Measurements from ENCODE around the gene OR9Q1. TPM values are rescaled to one million over a fixed set of nuclear protein-coding genes. Genes with fewer than 3 reads are reported as not detected.
A peak's percentile ranks its signal among the peaks of the same experiment; 100 is the strongest.

OR9Q1 gene
- total and polyA plus RNA-seq, 2 of the 4 experiments (the other 2 are of a cell fraction) = not detected

DNA sequence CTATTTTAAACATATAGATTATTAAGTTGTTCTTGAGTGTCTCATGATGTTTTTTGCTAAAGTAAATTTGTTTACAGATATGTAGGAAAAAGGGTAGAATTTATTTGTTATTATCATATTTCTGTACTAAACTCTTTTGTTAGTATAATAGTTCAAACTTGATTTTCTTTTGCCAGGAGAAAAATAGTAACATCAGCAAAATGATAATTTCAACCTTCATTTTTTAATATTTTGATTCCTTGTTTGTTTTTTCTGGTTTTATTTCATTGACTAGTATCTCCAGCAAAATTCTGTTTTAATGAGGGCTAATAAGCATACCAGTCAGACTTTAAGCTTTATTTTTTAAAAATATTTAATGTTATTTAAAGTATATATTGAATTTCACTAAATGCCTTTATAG is 192.8 kb downstream of the OR9Q1 start:
- Histone ChIP-seq H2BK5ac (ENCODE audit: low read depth, low read length, poor library complexity, severe bottlenecking) (no peak overlapping the region), H3K27ac (ENCODE audit: insufficient read depth, low read length) (no peak overlapping the region), H3K18ac (ENCODE audit: low read depth, low read length) (no peak overlapping the region), H3K9me1 (ENCODE audit: insufficient read depth, low read length) (no peaks in the 10 kb centered on the region), H2AK5ac (ENCODE audit: low read depth, low read length) (no peak overlapping the region), H3K56ac (ENCODE audit: extremely low read depth, insufficient read depth, low read length) (no peak overlapping the region), H4K8ac (ENCODE audit: low read depth in 2 of 2, low read length in 2 of 2) (no peak overlapping the region), H2BK20ac (ENCODE audit: low read depth, low read length) (no peak overlapping the region), H3K14ac (replicated peaks; ENCODE audit: low read depth, low read length) (no peak overlapping the region), H4K91ac (ENCODE audit: insufficient read depth, low read depth, low read length) (no peak overlapping the region), H2BK120ac (ENCODE audit: low read depth, low read length) (no peak overlapping the region), H3K27me3 (ENCODE audit: control insufficient read depth, insufficient read depth, low read length) (no peaks in the 10 kb centered on the region), H2BK15ac (ENCODE audit: low read depth, low read length) (no peak overlapping the region), H3K4me2 (ENCODE audit: low read depth, low read length) (no peak overlapping the region), H3K36me3 (ENCODE audit: control insufficient read depth, insufficient read depth, low read length) (no peaks in the 10 kb centered on the region), H3K79me1 (ENCODE audit: low read depth in 1 of 2, low read length in 2 of 2) (no peaks in the 10 kb centered on the region), H4K5ac (ENCODE audit: low read depth, low read length) (no peak overlapping the region), H3K9ac (ENCODE audit: low read depth, low read length) (no peak overlapping the region), H2AK9ac (replicated peaks; ENCODE audit: low read depth, low read length, poor library complexity) (no peak overlapping the region), H3K9me3 (ENCODE audit: control insufficient read depth, insufficient read depth, low read length) (no peaks in the 10 kb centered on the region), H3K4me1 (ENCODE audit: control insufficient read depth, insufficient read depth, low read length) (no peaks in the 10 kb centered on the region), H2AFZ (replicated peaks; ENCODE audit: low read length, poor library complexity) (no peak overlapping the region), H4K20me1 (ENCODE audit: insufficient read depth, low read length) (no peaks in the 10 kb centered on the region), H3K4ac (ENCODE audit: low read depth, low read length) (no peak overlapping the region), H3K23ac (ENCODE audit: low read depth, low read length) (no peak overlapping the region), H3K4me3 (ENCODE audit: insufficient read depth, low read depth, low read length) (no peak overlapping the region)
- DNase-seq (no peak), ATAC-seq (ENCODE audit: low read depth) (no peak)
- intact Hi-C loops (cut with micrococcal nuclease) = no loop called here
- in situ Hi-C loops (cut with MboI; ENCODE audit: low sequenced_read_pairs) = no loop called here
- CTCF ChIA-PET = no interaction called here
- POLR2A ChIA-PET (ENCODE audit: unreplicated experiment) = no interaction called here
- dilution Hi-C loops (cut with HindIII; ENCODE audit: low sequenced_read_pairs, unreplicated experiment) = no loop called here
- BruUV-seq (replicated peaks) = no TSS peak
- TF ChIP-seq, protein P1, sequence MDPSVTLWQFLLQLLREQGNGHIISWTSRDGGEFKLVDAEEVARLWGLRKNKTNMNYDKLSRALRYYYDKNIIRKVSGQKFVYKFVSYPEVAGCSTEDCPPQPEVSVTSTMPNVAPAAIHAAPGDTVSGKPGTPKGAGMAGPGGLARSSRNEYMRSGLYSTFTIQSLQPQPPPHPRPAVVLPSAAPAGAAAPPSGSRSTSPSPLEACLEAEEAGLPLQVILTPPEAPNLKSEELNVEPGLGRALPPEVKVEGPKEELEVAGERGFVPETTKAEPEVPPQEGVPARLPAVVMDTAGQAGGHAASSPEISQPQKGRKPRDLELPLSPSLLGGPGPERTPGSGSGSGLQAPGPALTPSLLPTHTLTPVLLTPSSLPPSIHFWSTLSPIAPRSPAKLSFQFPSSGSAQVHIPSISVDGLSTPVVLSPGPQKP (IDR thresholded peaks at IDR 0.05; ENCODE audit: borderline replicate concordance, low read depth, low read length) = no peak
- TF ChIP-seq MAFK (IDR thresholded peaks at IDR 0.05; ENCODE audit: low read depth, low read length) = 0 out of 2 replicates have a peak, but pooled peaks have one; percentile 3
